NCI-H1092 treated with DMSO at 0.1 percent for 48 hours (cell line): ENCODE results near the gene FADS3.

ENCODE experiments used
- DNase-seq: peaks from one replicate; lab custom pipeline; 2025; lab: John Stamatoyannopoulos, UW

FADS3 gene

GRCh38 chr11:61913699-61914395 lies 22.5 kb upstream of the FADS3 start:
- DNase-seq, result no peak

GRCh38 chr11:61912991-61913698 lies 21.8 kb upstream of the FADS3 start:
- DNase-seq, result no peak

GRCh38 chr11:61912530-61912898 lies 21.2 kb upstream of the FADS3 start:
- DNase-seq, result no peak

- DNase-seq, result no peak
These were observed 20.6 kb upstream of the FADS3 start for GRCh38 chr11:61911701-61912529.

DNA sequence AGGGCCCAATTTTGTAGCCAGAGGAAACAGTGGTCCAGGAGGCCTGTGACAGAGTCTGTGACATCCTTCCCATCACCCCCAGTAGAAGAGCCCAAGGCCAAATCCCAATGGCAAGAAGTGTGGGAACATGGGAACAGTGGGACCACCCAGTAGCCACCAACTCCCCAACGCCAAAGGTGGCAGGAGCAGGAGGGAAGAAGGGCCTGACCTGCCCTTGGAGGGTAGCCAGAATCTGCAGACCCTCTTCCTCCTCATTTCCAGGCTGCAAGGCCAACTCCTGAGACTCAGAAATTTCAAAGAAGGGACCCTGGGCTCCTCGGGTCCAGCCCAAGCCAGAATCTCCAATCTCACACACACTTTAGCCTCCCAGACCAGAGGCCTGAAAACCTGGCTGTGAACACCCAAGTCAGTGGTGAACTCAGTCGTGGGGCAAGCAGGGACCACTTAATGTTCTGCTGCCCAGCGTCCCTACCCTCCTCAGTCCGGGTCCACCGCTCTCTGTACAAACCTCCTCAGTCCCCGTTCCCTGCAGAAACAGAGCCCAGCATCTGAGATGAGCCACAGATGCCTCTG lies 19.9 kb upstream of the FADS3 start:
- DNase-seq, result no peak

DNA sequence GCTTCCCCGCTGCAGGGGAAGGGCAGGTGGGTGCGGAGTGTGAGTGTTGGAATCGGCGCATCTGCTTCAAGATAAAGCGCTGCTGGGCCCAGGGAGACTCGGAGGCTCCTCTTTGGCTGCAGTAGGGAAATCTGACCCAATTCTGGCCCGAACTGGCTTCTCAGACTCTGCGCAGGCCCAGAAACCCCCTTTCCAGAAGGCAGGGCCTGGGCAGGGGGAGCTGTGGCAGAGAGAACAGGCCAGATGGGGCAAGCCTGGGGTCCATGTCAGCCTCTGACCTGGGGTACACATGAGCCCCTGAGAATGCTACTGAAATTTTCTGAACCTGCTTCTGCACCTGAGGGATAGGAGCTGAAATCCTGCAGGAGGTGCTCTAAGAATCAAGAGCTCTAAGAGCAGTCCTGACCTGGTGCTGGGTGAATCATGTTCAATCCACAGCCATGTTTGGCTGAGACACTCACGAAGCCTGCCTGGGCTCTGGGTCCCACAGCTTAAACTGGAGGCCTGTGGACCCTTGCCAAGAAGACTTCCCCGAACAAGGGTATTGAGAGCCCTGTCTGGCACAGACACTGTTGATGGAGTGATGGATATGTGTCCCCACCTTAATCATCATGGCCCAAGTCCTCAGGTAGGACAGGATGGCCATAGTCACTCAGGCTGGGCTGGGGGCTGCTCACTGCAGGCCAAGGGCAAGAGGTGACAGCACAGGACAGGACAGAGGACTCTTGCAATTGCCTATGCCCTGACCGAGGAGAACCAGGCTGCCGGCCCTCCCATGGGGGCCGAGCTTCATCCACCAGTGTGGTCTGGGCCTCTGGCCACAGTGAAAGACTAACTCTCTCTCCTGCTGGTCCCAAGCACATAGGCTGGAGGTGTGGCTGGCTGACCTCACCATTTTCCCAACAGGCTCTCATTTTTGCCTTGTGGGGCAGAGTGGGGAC lies 19.1 kb upstream of the FADS3 start:
- no peak for DNase-seq

GRCh38 chr11:61908730-61909316 lies 17.5 kb upstream of the FADS3 start:
- DNase-seq, result no peak

GRCh38 chr11:61907871-61908729 lies 16.8 kb upstream of the FADS3 start:
- no peak for DNase-seq

DNA sequence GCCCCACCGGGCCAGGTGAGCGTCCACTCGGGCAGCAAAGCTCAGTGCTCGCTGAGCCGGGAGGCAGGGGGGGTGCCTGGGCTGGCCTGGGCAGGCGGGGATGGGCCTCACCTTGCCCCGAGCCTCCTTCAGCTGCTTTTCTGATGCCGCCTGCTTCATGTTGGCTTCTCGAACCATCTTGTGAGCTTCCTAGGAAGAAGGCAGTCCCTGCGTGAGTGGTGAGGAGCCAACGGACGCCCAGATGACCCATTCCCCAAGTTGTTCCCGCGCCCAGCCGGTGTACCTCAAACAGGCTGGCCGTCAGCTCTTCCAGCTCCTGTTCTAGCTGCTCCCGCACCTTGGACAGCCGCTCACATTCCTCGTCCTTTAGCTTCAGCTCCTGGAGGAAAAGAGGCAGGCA lies 15.9 kb upstream of the FADS3 start:
- DNase-seq, result no peak

- DNase-seq, result no peak
These were observed 15.2 kb upstream of the FADS3 start for GRCh38 chr11:61906522-61906909.

DNA sequence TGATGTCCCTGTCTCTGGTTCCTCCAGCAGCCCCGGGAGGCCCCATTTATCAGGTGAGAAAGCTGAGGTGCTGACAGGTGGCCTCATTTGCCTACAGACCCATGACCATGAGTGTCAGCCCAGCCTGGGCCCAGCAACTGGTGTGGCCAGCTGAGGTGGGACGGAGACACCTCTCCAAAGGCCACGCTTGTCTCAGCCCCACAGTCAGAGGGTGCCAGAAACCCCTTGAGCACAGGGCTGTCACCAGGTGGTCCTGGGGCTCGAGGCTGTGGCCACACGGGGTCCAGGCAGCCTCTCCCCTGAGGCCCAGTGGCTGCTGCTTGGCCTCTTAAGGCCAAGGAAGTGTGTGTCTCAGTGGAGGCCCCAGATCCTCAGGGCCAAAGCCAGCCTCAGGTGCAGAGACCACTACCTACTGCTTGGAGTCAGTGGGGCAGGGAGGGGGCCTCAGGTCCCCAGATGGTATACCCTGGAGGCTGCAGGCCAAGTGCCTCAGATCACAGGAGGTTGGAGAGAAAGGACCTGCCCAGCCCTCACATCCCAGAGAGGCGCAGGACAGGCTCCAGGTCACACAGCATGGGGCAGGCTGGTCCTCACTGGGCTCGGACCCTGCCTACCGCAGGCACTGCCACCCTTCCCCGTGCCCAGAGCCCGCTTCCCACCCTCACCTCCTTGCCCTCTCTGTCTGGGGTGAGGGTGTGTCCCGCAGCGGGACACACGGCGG lies 14.6 kb upstream of the FADS3 start:
- no peak for DNase-seq

GRCh38 chr11:61905067-61905696 lies 13.8 kb upstream of the FADS3 start:
- DNase-seq, result no peak

- no peak for DNase-seq
These were observed 13.2 kb upstream of the FADS3 start for GRCh38 chr11:61904539-61905048.

DNA sequence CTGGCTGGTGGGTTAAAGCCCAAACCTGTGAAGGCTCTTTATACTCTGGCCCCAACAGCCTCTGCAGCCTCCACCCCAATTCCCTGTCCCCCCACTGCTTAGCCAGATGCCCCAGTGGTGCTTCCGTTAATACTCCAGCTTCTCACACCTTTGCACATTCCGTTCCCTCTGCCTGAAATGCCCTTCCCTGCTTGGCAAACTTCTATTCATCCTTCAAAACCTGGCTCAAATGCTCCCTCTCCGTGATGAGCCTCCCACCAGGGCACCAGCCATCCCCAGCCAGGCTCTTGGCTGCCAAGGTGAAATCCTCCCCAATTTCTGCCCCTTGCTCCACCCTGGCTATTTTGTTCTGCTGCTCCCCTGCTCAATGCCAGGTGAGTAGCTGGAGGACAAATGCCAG lies 12.5 kb upstream of the FADS3 start:
- no peak for DNase-seq

GRCh38 chr11:61902313-61902712 lies 11.0 kb upstream of the FADS3 start:
- DNase-seq, result no peak

- DNase-seq, result no peak
These were observed 10.1 kb upstream of the FADS3 start for GRCh38 chr11:61901397-61901796.

DNA sequence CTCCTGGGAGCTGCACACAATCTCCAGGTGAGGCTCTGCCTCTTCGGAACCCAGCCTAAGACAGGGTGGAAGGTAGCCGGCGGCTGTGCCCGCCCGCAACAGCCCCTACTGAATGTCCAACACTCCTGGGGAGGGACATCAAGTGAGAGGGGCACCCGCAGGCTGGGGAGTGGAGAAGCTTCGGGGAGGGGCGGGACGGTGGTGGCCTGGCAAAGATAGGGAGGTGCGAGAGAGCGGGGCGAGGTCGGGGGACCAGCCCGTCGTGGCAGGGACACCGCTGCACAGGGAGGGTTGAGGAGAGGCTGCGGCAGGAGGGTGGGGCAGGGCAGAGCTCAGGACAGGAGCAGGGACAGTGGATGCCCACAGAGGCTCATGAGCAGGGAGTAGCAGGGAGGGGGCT lies 8.9 kb upstream of the FADS3 start:
- no peak for DNase-seq

GRCh38 chr11:61899146-61899841 lies 7.9 kb upstream of the FADS3 start:
- DNase-seq, result peak; percentile 75
